ENCODE measurements around the gene GIN1. TPM values are rescaled to one million over a fixed set of nuclear protein-coding genes. Genes with fewer than 3 reads are reported as not detected.
"Not testable (repeated sequence)": the region's sequence is repeated elsewhere in the genome, so short reads cannot be mapped to it uniquely, and the experiment has no call there.

GIN1 gene
- total and polyA plus RNA-seq, 2 of the 4 experiments (the other 2 are of a cell fraction) = 2.9 to 3.1 TPM

DNA sequence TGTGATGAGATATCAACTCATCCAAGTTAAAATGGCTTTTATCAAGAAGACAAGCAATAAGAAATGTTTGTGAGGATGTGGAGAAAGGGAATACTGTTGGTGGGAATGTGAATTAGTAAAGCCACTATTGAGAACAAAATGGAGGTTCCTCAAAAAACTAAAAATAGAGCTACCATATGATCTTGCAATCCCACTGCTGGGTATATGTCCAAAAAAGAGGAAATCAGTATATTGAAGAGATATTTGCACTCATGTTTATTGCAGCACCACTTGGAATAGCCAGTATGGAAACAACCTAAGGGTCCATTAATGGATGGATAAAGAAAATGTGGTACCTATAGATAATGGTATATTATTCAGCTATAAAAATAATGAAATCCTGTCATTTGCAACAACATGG is 25.3 kb upstream of the GIN1 start:
- Histone ChIP-seq H3K4ac (ENCODE audit: low read depth, low read length) (no peak overlapping the region), H3K27me3 (ENCODE audit: control insufficient read depth, insufficient read depth, low read length) (no peaks in the 10 kb centered on the region), H3K4me2 (ENCODE audit: low read depth, low read length) (no peak overlapping the region), H3K4me3 (ENCODE audit: insufficient read depth, low read depth, low read length) (no peak overlapping the region), H3K18ac (ENCODE audit: low read depth, low read length) (no peak overlapping the region), H2BK20ac (ENCODE audit: low read depth, low read length) (no peak overlapping the region), H2AK9ac (replicated peaks; ENCODE audit: low read depth, low read length, poor library complexity) (no peak overlapping the region), H3K9me3 (ENCODE audit: control insufficient read depth, insufficient read depth, low read length) (no peaks in the 10 kb centered on the region), H2AFZ (replicated peaks; ENCODE audit: low read length, poor library complexity) (no peak overlapping the region), H4K8ac (ENCODE audit: low read depth in 2 of 2, low read length in 2 of 2) (no peak overlapping the region), H2BK120ac (ENCODE audit: low read depth, low read length) (no peak overlapping the region), H4K20me1 (ENCODE audit: insufficient read depth, low read length) (no peaks in the 10 kb centered on the region), H2BK5ac (ENCODE audit: low read depth, low read length, poor library complexity, severe bottlenecking) (no peak overlapping the region), H2AK5ac (ENCODE audit: low read depth, low read length) (no peak overlapping the region), H2BK15ac (ENCODE audit: low read depth, low read length) (no peak overlapping the region), H3K9me1 (ENCODE audit: insufficient read depth, low read length) (0 out of 2 replicates have a peak, but pooled peaks cover 3% of the 10 kb centered on the region), H3K56ac (ENCODE audit: extremely low read depth, insufficient read depth, low read length) (no peak overlapping the region), H4K5ac (ENCODE audit: low read depth, low read length) (no peak overlapping the region), H3K9ac (ENCODE audit: low read depth, low read length) (no peak overlapping the region), H3K23ac (ENCODE audit: low read depth, low read length) (no peak overlapping the region), H3K79me1 (ENCODE audit: low read depth in 1 of 2, low read length in 2 of 2) (no peaks in the 10 kb centered on the region), H3K4me1 (ENCODE audit: control insufficient read depth, insufficient read depth, low read length) (no peaks in the 10 kb centered on the region), H3K27ac (ENCODE audit: insufficient read depth, low read length) (no peak overlapping the region), H4K91ac (ENCODE audit: insufficient read depth, low read depth, low read length) (no peak overlapping the region), H3K36me3 (ENCODE audit: control insufficient read depth, insufficient read depth, low read length) (no peaks in the 10 kb centered on the region), H3K14ac (replicated peaks; ENCODE audit: low read depth, low read length) (no peak overlapping the region)
- BruUV-seq (replicated peaks) = no TSS peak
- intact Hi-C loops (cut with micrococcal nuclease) (no loop called here), in situ Hi-C loops (cut with MboI; ENCODE audit: low sequenced_read_pairs) (loop anchor here (10.0 kb wide), 1 partner anchor 560 kb away; no protein-coding TSS in a partner anchor), dilution Hi-C loops (cut with HindIII; ENCODE audit: low sequenced_read_pairs, unreplicated experiment) (no loop called here)
- TF ChIP-seq, protein P1, sequence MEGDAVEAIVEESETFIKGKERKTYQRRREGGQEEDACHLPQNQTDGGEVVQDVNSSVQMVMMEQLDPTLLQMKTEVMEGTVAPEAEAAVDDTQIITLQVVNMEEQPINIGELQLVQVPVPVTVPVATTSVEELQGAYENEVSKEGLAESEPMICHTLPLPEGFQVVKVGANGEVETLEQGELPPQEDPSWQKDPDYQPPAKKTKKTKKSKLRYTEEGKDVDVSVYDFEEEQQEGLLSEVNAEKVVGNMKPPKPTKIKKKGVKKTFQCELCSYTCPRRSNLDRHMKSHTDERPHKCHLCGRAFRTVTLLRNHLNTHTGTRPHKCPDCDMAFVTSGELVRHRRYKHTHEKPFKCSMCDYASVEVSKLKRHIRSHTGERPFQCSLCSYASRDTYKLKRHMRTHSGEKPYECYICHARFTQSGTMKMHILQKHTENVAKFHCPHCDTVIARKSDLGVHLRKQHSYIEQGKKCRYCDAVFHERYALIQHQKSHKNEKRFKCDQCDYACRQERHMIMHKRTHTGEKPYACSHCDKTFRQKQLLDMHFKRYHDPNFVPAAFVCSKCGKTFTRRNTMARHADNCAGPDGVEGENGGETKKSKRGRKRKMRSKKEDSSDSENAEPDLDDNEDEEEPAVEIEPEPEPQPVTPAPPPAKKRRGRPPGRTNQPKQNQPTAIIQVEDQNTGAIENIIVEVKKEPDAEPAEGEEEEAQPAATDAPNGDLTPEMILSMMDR (conservative IDR thresholded peaks at IDR 0.05; ENCODE audit: low read depth, low read length) = no peak
- ATAC-seq (ENCODE audit: low read depth) = no peak
- ChIA-PET POLR2A (ENCODE audit: unreplicated experiment) (no interaction called here), CTCF (no interaction called here)
- no peak for DNase-seq

DNA sequence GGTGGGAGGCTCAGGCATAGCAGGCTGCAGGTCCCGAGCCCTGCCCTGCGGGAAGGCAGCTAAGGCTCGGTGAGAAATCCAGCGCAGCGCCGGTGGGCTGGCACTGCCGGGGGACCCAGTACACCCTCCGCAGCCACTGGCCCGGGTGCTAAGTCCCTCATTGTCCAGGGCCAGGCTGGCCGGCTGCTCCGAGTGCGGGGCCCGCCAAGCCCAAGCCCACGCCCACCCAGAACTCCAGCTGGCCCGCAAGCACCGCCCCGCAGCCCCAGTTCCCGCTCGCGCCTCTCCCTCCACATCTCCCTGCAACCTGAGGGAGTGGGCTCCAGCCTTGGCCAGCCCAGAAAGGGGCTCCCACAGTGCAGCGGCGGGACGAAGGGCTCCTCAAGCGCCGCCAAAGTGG is 22.2 kb upstream of the GIN1 start:
- H3K9ac ChIP-seq (ENCODE audit: low read depth, low read length); H3K4me3 ChIP-seq (ENCODE audit: insufficient read depth, low read depth, low read length); H3K9me3 ChIP-seq (ENCODE audit: control insufficient read depth, insufficient read depth, low read length); H3K27me3 ChIP-seq (ENCODE audit: control insufficient read depth, insufficient read depth, low read length); DNase-seq; H4K91ac ChIP-seq (ENCODE audit: insufficient read depth, low read depth, low read length); H4K20me1 ChIP-seq (ENCODE audit: insufficient read depth, low read length); H3K4ac ChIP-seq (ENCODE audit: low read depth, low read length); H3K18ac ChIP-seq (ENCODE audit: low read depth, low read length); H2BK120ac ChIP-seq (ENCODE audit: low read depth, low read length); H3K27ac ChIP-seq (ENCODE audit: insufficient read depth, low read length); H2AK9ac ChIP-seq (replicated peaks; ENCODE audit: low read depth, low read length, poor library complexity); H2BK5ac ChIP-seq (ENCODE audit: low read depth, low read length, poor library complexity, severe bottlenecking); H2AFZ ChIP-seq (replicated peaks; ENCODE audit: low read length, poor library complexity); H3K23ac ChIP-seq (ENCODE audit: low read depth, low read length); intact Hi-C loops (cut with micrococcal nuclease); H3K4me2 ChIP-seq (ENCODE audit: low read depth, low read length); BruUV-seq (replicated peaks); ATAC-seq (ENCODE audit: low read depth); H2AK5ac ChIP-seq (ENCODE audit: low read depth, low read length); H3K4me1 ChIP-seq (ENCODE audit: control insufficient read depth, insufficient read depth, low read length); H4K5ac ChIP-seq (ENCODE audit: low read depth, low read length); dilution Hi-C loops (cut with HindIII; ENCODE audit: low sequenced_read_pairs, unreplicated experiment); CTCF ChIA-PET; H3K79me1 ChIP-seq (ENCODE audit: low read depth in 1 of 2, low read length in 2 of 2); H4K8ac ChIP-seq (ENCODE audit: low read depth in 2 of 2, low read length in 2 of 2); H2BK20ac ChIP-seq (ENCODE audit: low read depth, low read length); POLR2A ChIA-PET (ENCODE audit: unreplicated experiment); H3K36me3 ChIP-seq (ENCODE audit: control insufficient read depth, insufficient read depth, low read length); H3K56ac ChIP-seq (ENCODE audit: extremely low read depth, insufficient read depth, low read length); H3K14ac ChIP-seq (replicated peaks; ENCODE audit: low read depth, low read length); H3K9me1 ChIP-seq (ENCODE audit: insufficient read depth, low read length); H2BK15ac ChIP-seq (ENCODE audit: low read depth, low read length): not testable (repeated sequence)
- WGBS, 2 experiments (ENCODE audit: extremely low coverage in 2 of 2, insufficient read length in 1 of 2) = 100% methylated on average over 2 of the region's 25 CpGs; no CpG with 5 or more reads in 1 of the 2 experiments
- in situ Hi-C loops (cut with MboI; ENCODE audit: low sequenced_read_pairs) = loop anchor here (10.0 kb wide), 1 partner anchor 557 kb away; no protein-coding TSS in a partner anchor

Data from IMR-90 (cell line).